Measurements from ENCODE around the gene MYL5. TPM values are rescaled to one million over a fixed set of nuclear protein-coding genes. Genes with fewer than 3 reads are reported as not detected.

The MYL5 gene
- total RNA-seq, 1 experiment from 2014 or later, result 18.0 TPM

GRCh38 chr4:682490-683172 is 8.3 kb downstream of the MYL5 start:
- H4K91ac ChIP-seq (ENCODE audit: insufficient read length, low read depth, low read length), result no peak overlapping the region
- no peaks in the 10 kb centered on the region for H4K20me1 ChIP-seq (ENCODE audit: control insufficient read depth, insufficient read depth, insufficient read length)
- H2BK5ac ChIP-seq (ENCODE audit: insufficient read length, low read length), result no peak overlapping the region
- peaks cover 5% of the 10 kb centered on the region for H3K23me2 ChIP-seq (ENCODE audit: insufficient read length, low read depth, low read length, poor library complexity, severe bottlenecking)
- H3K79me2 ChIP-seq (ENCODE audit: insufficient read depth, low read length), result no peaks in the 10 kb centered on the region
- no peak overlapping the region for H3K27ac ChIP-seq (ENCODE audit: insufficient read length, low read depth, low read length)
- no peak overlapping the region for H3K14ac ChIP-seq (ENCODE audit: insufficient read depth, low read length)
- Mint-ChIP-seq H3K27me3 (ENCODE audit: low read depth) (peaks cover 11% of the 10 kb centered on the region), H3K4me1 (peaks cover 3 to 17% of the 10 kb centered on the region in 2 experiments), H3K4me3 (peak overlapping the region in 1 of 2 experiments; percentile 44; a peak in 1 of 5 replicates), H3K27ac (no peak overlapping the region; a peak in 1 of 7 replicates), H3K36me3 (ENCODE audit: insufficient read depth in 1 of 3, low read depth in 3 of 3) (peaks cover 0 to under 1% (median 0%) of the 10 kb centered on the region in 3 experiments; a peak in 2 of 7 replicates), H3K9me3 (no peaks in the 10 kb centered on the region; a peak in 1 of 5 replicates)
- H3K4ac ChIP-seq (ENCODE audit: low read depth, low read length), result no peak overlapping the region
- no peak overlapping the region for H3K9ac ChIP-seq (ENCODE audit: extremely low read depth, insufficient read length, low read length)
- no peak overlapping the region for H3K4me2 ChIP-seq (ENCODE audit: insufficient read depth, insufficient read length, low read length)
- H2BK20ac ChIP-seq (ENCODE audit: low read depth, low read length, poor library complexity, severe bottlenecking), result no peak overlapping the region
- no peak overlapping the region for H3K18ac ChIP-seq (ENCODE audit: insufficient read length, low read depth, low read length)
- no peaks in the 10 kb centered on the region for H3K9me3 ChIP-seq (ENCODE audit: control insufficient read depth, low read depth, low read length)
- no peak overlapping the region for H3K23ac ChIP-seq (ENCODE audit: insufficient read length, low read depth, low read length)
- no peak overlapping the region for H3T11ph ChIP-seq (ENCODE audit: low read length)
- H3K56ac ChIP-seq (ENCODE audit: insufficient read length, low read depth, low read length), result no peak overlapping the region
- H3K27me3 ChIP-seq (ENCODE audit: insufficient read depth, low read length), result no peaks in the 10 kb centered on the region
- H2BK15ac ChIP-seq (ENCODE audit: low read depth, low read length), result no peak overlapping the region
- H3K4me1 ChIP-seq (ENCODE audit: insufficient read depth, low read length), result no peaks in the 10 kb centered on the region
- H2AFZ ChIP-seq (ENCODE audit: low read length), result no peak overlapping the region
- DNase-seq, result peak; percentile 28
- no peak overlapping the region for H4K8ac ChIP-seq (replicated peaks; ENCODE audit: insufficient read length, low read depth, low read length)
- no peak overlapping the region for H2BK120ac ChIP-seq (ENCODE audit: low read depth, low read length, poor library complexity, severe bottlenecking)
- H2BK12ac ChIP-seq (ENCODE audit: insufficient read length, low read depth, low read length), result no peak overlapping the region
- H2AK5ac ChIP-seq (ENCODE audit: insufficient read length, low read length), result no peak overlapping the region
- no peak for TF ChIP-seq CTCF (conservative IDR thresholded peaks at IDR 0.05)
- no peaks in the 10 kb centered on the region for H3K79me1 ChIP-seq (ENCODE audit: insufficient read depth, low read depth, low read length, poor library complexity, severe bottlenecking)
- WGBS (ENCODE audit: extremely low coverage, insufficient read length, low lambda C conversion rate), result no CpG with 5 or more reads among the region's 23 CpGs
- H4K5ac ChIP-seq (ENCODE audit: insufficient read length, low read depth, low read length), result no peak overlapping the region

Data from H9 (cell line).